GM20431 (cell line): ENCODE data around the gene GOLGA6C.
"Not testable (repeated sequence)": the region's sequence is repeated elsewhere in the genome, so short reads cannot be mapped to it uniquely, and the experiment has no call there.

Experiments used
- in situ Hi-C: fragments of 300-500 bp; cut with MseI, MboI; formaldehyde crosslinking; loops from one replicate; pipeline ENCODE4 v1.15.0; 2020; ENCODE audit warnings: low sequenced_read_pairs; ENCODE audit not compliant: unreplicated experiment

Gene GOLGA6C

GRCh38 chr15:75245741-75246140 lies 12.4 kb upstream of the GOLGA6C start:
- in situ Hi-C loops = loop anchor here (10.0 kb wide), 1 partner anchor 59 kb away; no protein-coding TSS in a partner anchor

GRCh38 chr15:75248991-75249390 lies 9.1 kb upstream of the GOLGA6C start:
- in situ Hi-C loops = loop anchor here (10.0 kb wide), 1 partner anchor 56 kb away; no protein-coding TSS in a partner anchor

GRCh38 chr15:75249726-75250125 lies 8.4 kb upstream of the GOLGA6C start:
- in situ Hi-C loops = loop anchor here (10.0 kb wide), 1 partner anchor 55 kb away; no protein-coding TSS in a partner anchor

- in situ Hi-C loops = not testable (repeated sequence)
These were observed 6.8 kb upstream of the GOLGA6C start for GRCh38 chr15:75251343-75251742.

- in situ Hi-C loops = not testable (repeated sequence)
These were observed 5.8 kb upstream of the GOLGA6C start for GRCh38 chr15:75252285-75252684.

GRCh38 chr15:75258620-75259343 lies 648 bp downstream of the GOLGA6C start:
- in situ Hi-C loops = not testable (repeated sequence)

- in situ Hi-C loops = not testable (repeated sequence)
These were observed 1.7 kb downstream of the GOLGA6C start for GRCh38 chr15:75259873-75260272.

GRCh38 chr15:75273751-75274359 lies 15.7 kb downstream of the GOLGA6C start:
- in situ Hi-C loops = not testable (repeated sequence)

- in situ Hi-C loops = not testable (repeated sequence)
These were observed 16.5 kb downstream of the GOLGA6C start for GRCh38 chr15:75274509-75275107.

- in situ Hi-C loops = not testable (repeated sequence)
These were observed 17.5 kb downstream of the GOLGA6C start for GRCh38 chr15:75275617-75276016.

GRCh38 chr15:75278497-75278896 lies 20.4 kb downstream of the GOLGA6C start:
- in situ Hi-C loops = not testable (repeated sequence)

GRCh38 chr15:75282572-75282971 lies 24.4 kb downstream of the GOLGA6C start, which contains the start of gene GOLGA6D:
Gene GOLGA6D, plus strand, starts transcription at chr15:75282835. Its CDS starts 41 bp downstream, at chr15:75282876.
- in situ Hi-C loops = not testable (repeated sequence)

GRCh38 chr15:75284152-75284551 lies 26.0 kb downstream of the GOLGA6C start:
- in situ Hi-C loops = not testable (repeated sequence)

- in situ Hi-C loops = not testable (repeated sequence)
These were observed 35.5 kb downstream of the GOLGA6C start for GRCh38 chr15:75293660-75294059.

GRCh38 chr15:75298541-75299310 lies 40.6 kb downstream of the GOLGA6C start:
- in situ Hi-C loops = not testable (repeated sequence)

GRCh38 chr15:75299311-75299688 lies 41.2 kb downstream of the GOLGA6C start:
- in situ Hi-C loops = not testable (repeated sequence)

- in situ Hi-C loops = loop anchor here (10.0 kb wide), 1 partner anchor 55 kb away; no protein-coding TSS in a partner anchor
These were observed 41.9 kb downstream of the GOLGA6C start for GRCh38 chr15:75300026-75300425.

- in situ Hi-C loops = loop anchor here (10.0 kb wide), 1 partner anchor 58 kb away; no protein-coding TSS in a partner anchor
These were observed 44.2 kb downstream of the GOLGA6C start for GRCh38 chr15:75302318-75302717.

GRCh38 chr15:75302753-75303152 lies 44.6 kb downstream of the GOLGA6C start:
- in situ Hi-C loops = loop anchor here (10.0 kb wide), 1 partner anchor 58 kb away; no protein-coding TSS in a partner anchor

- in situ Hi-C loops = loop anchor here (10.0 kb wide), 1 partner anchor 61 kb away; no protein-coding TSS in a partner anchor
These were observed 48.1 kb downstream of the GOLGA6C start for GRCh38 chr15:75306188-75306587.
